Fibroblast of lung (primary cell): ENCODE measurements around the gene RPL39L.
A peak's percentile ranks its signal among the peaks of the same experiment; 100 is the strongest.

Experiments used
- CTCF ChIP-seq, 2 donors: IDR thresholded peaks in 1 of 2; conservative IDR thresholded peaks in 1 of 2; 1 replicate in 1 of 2; 2 replicates in 1 of 2; pipeline ENCODE4 v1.5.1; 2011 to 2012; ENCODE audit warnings: low read length in 2 of 2, control low read depth in 1 of 2, inconsistent platforms in 1 of 2, low read depth in 1 of 2, mild to moderate bottlenecking in 1 of 2
- EZH2 ChIP-seq: IDR thresholded peaks from 2 replicates; pipeline ENCODE4 v1.5.1; 2012; ENCODE audit warnings: low read length, control low read depth, mild to moderate bottlenecking; ENCODE audit errors: missing control alignments

- peak; percentile 52 to 63 for TF ChIP-seq CTCF (conservative IDR thresholded peaks at IDR 0.05 in 1 of 2, IDR thresholded peaks at IDR 0.05 in 1 of 2; ENCODE audit: low read depth in 1 of 2, low read length in 2 of 2)
- TF ChIP-seq EZH2 = no peak
These were observed 25.8 kb upstream of the RPL39L start for GRCh38 chr3:187165144-187165543.
